ENCODE data around the gene TCN2. TPM values are rescaled to one million over a fixed set of nuclear protein-coding genes. Genes with fewer than 3 reads are reported as not detected.
A peak's percentile ranks its signal among the peaks of the same experiment; 100 is the strongest.

Gene TCN2
- total and polyA plus RNA-seq, 2 experiments from 2014 or later, result 4.8 to 5.3 TPM

GRCh38 chr22:30646518-30647160 lies 39.7 kb downstream of the TCN2 start:
- no peak overlapping the region for H2AFZ ChIP-seq
- H3K4me3 ChIP-seq, result no peak overlapping the region
- H3K27me3 ChIP-seq (replicated peaks; ENCODE audit: insufficient read depth), result no peaks in the 10 kb centered on the region
- no peak overlapping the region for H3K27ac ChIP-seq
- H3K9ac ChIP-seq, result no peak overlapping the region
- no peak for TF ChIP-seq EZH2phosphoT487 (IDR thresholded peaks at IDR 0.05; ENCODE audit: insufficient read depth, low read depth)
- TF ChIP-seq EZH2 (IDR thresholded peaks at IDR 0.05; ENCODE audit: insufficient read depth, poor library complexity, severe bottlenecking), result no peak
- DNase-seq, result no peak
- H3K4me2 ChIP-seq (ENCODE audit: unreplicated experiment), result no peak overlapping the region
- no peaks in the 10 kb centered on the region for H3K36me3 ChIP-seq (ENCODE audit: low read depth)
- no peaks in the 10 kb centered on the region for H4K20me1 ChIP-seq (ENCODE audit: insufficient read depth)
- peaks cover 13% of the 10 kb centered on the region for H3K4me1 ChIP-seq (ENCODE audit: insufficient read depth)
- WGBS, 2 experiments (ENCODE audit: low coverage in 1 of 2, low lambda C conversion rate in 2 of 2, missing lambda C conversion rate in 2 of 2), result 95 to 97% methylated on average over 25 of the region's 25 CpGs
- peaks cover 18% of the 10 kb centered on the region for H3F3A ChIP-seq (ENCODE audit: insufficient read depth)
- H3K9me3 ChIP-seq (ENCODE audit: low read depth), result no peaks in the 10 kb centered on the region
- H3K79me2 ChIP-seq (ENCODE audit: insufficient read depth), result peaks cover 25% of the 10 kb centered on the region
- in situ Hi-C loops (cut with MboI), result no loop called here
- H3K9me2 ChIP-seq (ENCODE audit: insufficient read depth), result no peaks in the 10 kb centered on the region

DNA sequence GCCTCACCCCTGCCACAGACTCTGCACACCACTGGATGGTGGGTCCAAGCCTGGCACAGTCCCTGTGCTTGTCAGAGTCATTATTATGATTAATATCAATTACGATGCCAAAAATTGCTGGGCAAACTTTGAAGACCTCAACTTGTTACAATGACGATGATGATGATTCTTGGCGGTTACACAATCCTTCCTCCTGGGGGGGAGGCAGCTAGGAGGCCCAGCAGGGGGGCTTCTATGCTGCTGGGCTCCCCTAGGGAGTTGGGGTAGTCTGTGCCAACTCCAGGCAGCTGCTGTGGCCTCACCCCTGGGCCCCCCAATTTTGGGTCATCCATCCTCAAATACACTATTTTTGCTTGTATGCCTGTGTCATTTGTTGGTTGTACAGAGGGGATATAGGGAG lies 40.6 kb downstream of the TCN2 start:
- Histone ChIP-seq H3K36me3 (ENCODE audit: low read depth) (no peaks in the 10 kb centered on the region), H3K27me3 (replicated peaks; ENCODE audit: insufficient read depth) (no peaks in the 10 kb centered on the region), H3K9me2 (ENCODE audit: insufficient read depth) (no peaks in the 10 kb centered on the region), H3K4me2 (ENCODE audit: unreplicated experiment) (no peak overlapping the region), H3K9me3 (ENCODE audit: low read depth) (no peaks in the 10 kb centered on the region), H3K27ac (no peak overlapping the region), H3K79me2 (ENCODE audit: insufficient read depth) (peaks cover 19% of the 10 kb centered on the region), H3K9ac (no peak overlapping the region), H4K20me1 (ENCODE audit: insufficient read depth) (no peaks in the 10 kb centered on the region), H3F3A (ENCODE audit: insufficient read depth) (peaks cover 18% of the 10 kb centered on the region), H3K4me1 (ENCODE audit: insufficient read depth) (peaks cover 13% of the 10 kb centered on the region), H3K4me3 (no peak overlapping the region), H2AFZ (no peak overlapping the region)
- no peak for DNase-seq
- WGBS, 2 experiments (ENCODE audit: low coverage in 1 of 2, low lambda C conversion rate in 2 of 2, missing lambda C conversion rate in 2 of 2), result 80 to 83% methylated on average over 3 of the region's 3 CpGs
- TF ChIP-seq EZH2 (IDR thresholded peaks at IDR 0.05; ENCODE audit: insufficient read depth, poor library complexity, severe bottlenecking) (no peak), EZH2phosphoT487 (IDR thresholded peaks at IDR 0.05; ENCODE audit: insufficient read depth, low read depth) (no peak)
- in situ Hi-C loops (cut with MboI), result no loop called here

DNA sequence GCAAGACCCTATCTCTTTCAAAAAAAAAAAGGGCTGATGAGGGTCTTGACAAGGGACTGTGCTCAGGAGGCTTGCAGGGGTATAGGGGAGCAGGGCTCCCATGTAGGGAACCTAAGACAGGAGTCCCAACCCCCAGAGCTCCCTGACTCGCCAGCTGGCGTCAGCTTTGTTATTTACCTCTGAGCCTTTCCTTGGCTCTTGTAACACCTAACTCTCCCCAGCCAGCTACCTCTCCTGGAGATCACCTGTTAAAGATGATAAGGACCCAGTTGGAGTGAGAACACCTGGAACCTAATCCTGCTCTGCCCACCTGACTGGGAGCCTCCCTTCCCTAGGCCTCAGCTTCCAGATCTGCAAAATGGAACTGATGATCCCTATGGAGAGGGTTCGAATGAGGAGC lies 41.9 kb downstream of the TCN2 start:
- Histone ChIP-seq H2AFZ (no peak overlapping the region), H3F3A (ENCODE audit: insufficient read depth) (peaks cover 8% of the 10 kb centered on the region), H3K4me3 (no peak overlapping the region), H3K4me1 (ENCODE audit: insufficient read depth) (peaks cover 10% of the 10 kb centered on the region), H3K9ac (no peak overlapping the region; the same call in 1 of the 2 replicates), H3K27ac (peak overlapping the region; percentile 46), H3K27me3 (replicated peaks; ENCODE audit: insufficient read depth) (no peaks in the 10 kb centered on the region), H3K9me2 (ENCODE audit: insufficient read depth) (no peaks in the 10 kb centered on the region), H3K79me2 (ENCODE audit: insufficient read depth) (peaks cover 19% of the 10 kb centered on the region), H3K4me2 (ENCODE audit: unreplicated experiment) (no peak overlapping the region), H3K36me3 (ENCODE audit: low read depth) (no peaks in the 10 kb centered on the region), H4K20me1 (ENCODE audit: insufficient read depth) (no peaks in the 10 kb centered on the region), H3K9me3 (ENCODE audit: low read depth) (no peaks in the 10 kb centered on the region)
- TF ChIP-seq EZH2 (IDR thresholded peaks at IDR 0.05; ENCODE audit: insufficient read depth, poor library complexity, severe bottlenecking), result no peak
- no peak for TF ChIP-seq EZH2phosphoT487 (IDR thresholded peaks at IDR 0.05; ENCODE audit: insufficient read depth, low read depth)
- 92 to 94% methylated on average over 3 of the region's 3 CpGs for WGBS, 2 experiments (ENCODE audit: low coverage in 1 of 2, low lambda C conversion rate in 2 of 2, missing lambda C conversion rate in 2 of 2)
- no peak for DNase-seq
- in situ Hi-C loops (cut with MboI), result no loop called here

DNA sequence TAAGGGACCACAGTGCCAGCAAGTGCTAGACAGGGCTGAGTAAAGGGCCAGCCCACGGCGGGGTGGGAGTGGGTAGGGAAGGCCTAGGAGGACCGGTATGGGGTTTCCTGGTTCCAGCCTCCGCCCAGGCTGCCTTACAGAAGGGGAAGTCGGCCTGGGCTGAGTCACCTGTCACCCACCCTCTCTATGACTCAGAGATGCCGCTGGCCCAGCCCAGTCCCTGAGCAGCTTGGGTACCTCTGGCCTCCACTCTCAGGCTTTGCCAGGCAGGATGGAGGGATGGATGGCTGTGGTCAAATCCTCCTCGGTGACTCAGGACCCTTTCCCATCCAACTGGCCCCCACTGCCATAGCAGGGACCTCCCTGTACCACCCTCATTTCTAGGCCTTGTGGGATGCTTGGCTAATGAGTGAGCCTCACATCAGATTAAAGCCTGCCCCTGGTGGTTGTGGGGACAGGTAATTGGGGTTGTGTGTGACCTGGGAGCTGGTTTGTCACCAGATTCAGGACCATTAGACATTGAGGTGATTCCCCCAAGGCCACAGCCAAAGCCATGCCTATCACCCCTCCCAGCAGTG lies 42.5 kb downstream of the TCN2 start:
- TF ChIP-seq EZH2 (IDR thresholded peaks at IDR 0.05; ENCODE audit: insufficient read depth, poor library complexity, severe bottlenecking) (no peak), EZH2phosphoT487 (IDR thresholded peaks at IDR 0.05; ENCODE audit: insufficient read depth, low read depth) (no peak)
- H3K4me3 ChIP-seq, result no peak overlapping the region
- H3K27ac ChIP-seq, result peak overlapping the region; percentile 46
- peak; percentile 84 for DNase-seq
- H3K79me2 ChIP-seq (ENCODE audit: insufficient read depth), result peaks cover 19% of the 10 kb centered on the region
- no peak overlapping the region for H3K4me2 ChIP-seq (ENCODE audit: unreplicated experiment)
- H3F3A ChIP-seq (ENCODE audit: insufficient read depth), result 0 out of 2 replicates have a peak, but pooled peaks cover 3% of the 10 kb centered on the region
- no peaks in the 10 kb centered on the region for H3K27me3 ChIP-seq (replicated peaks; ENCODE audit: insufficient read depth)
- no peak overlapping the region; the same call in 1 of the 2 replicates for H3K9ac ChIP-seq
- 26 to 27% methylated on average over 5 to 6 of the region's 7 CpGs for WGBS, 2 experiments (ENCODE audit: low coverage in 1 of 2, low lambda C conversion rate in 2 of 2, missing lambda C conversion rate in 2 of 2)
- H3K9me3 ChIP-seq (ENCODE audit: low read depth), result no peaks in the 10 kb centered on the region
- in situ Hi-C loops (cut with MboI), result no loop called here
- H3K36me3 ChIP-seq (ENCODE audit: low read depth), result no peaks in the 10 kb centered on the region
- H3K4me1 ChIP-seq (ENCODE audit: insufficient read depth), result peaks cover 5% of the 10 kb centered on the region
- H2AFZ ChIP-seq, result no peak overlapping the region
- no peaks in the 10 kb centered on the region for H3K9me2 ChIP-seq (ENCODE audit: insufficient read depth)
- H4K20me1 ChIP-seq (ENCODE audit: insufficient read depth), result no peaks in the 10 kb centered on the region

All from GM23248 (cell line).